IPS DF 19.7 (cell line): Measurements from ENCODE around the gene C2CD3.

Experiments
- DNase-seq: peaks from one replicate; pipeline ENCODE4 v3.0.0-alpha.2; 2013; ENCODE audit warnings: low read depth, low spot score

C2CD3 gene, protein sequence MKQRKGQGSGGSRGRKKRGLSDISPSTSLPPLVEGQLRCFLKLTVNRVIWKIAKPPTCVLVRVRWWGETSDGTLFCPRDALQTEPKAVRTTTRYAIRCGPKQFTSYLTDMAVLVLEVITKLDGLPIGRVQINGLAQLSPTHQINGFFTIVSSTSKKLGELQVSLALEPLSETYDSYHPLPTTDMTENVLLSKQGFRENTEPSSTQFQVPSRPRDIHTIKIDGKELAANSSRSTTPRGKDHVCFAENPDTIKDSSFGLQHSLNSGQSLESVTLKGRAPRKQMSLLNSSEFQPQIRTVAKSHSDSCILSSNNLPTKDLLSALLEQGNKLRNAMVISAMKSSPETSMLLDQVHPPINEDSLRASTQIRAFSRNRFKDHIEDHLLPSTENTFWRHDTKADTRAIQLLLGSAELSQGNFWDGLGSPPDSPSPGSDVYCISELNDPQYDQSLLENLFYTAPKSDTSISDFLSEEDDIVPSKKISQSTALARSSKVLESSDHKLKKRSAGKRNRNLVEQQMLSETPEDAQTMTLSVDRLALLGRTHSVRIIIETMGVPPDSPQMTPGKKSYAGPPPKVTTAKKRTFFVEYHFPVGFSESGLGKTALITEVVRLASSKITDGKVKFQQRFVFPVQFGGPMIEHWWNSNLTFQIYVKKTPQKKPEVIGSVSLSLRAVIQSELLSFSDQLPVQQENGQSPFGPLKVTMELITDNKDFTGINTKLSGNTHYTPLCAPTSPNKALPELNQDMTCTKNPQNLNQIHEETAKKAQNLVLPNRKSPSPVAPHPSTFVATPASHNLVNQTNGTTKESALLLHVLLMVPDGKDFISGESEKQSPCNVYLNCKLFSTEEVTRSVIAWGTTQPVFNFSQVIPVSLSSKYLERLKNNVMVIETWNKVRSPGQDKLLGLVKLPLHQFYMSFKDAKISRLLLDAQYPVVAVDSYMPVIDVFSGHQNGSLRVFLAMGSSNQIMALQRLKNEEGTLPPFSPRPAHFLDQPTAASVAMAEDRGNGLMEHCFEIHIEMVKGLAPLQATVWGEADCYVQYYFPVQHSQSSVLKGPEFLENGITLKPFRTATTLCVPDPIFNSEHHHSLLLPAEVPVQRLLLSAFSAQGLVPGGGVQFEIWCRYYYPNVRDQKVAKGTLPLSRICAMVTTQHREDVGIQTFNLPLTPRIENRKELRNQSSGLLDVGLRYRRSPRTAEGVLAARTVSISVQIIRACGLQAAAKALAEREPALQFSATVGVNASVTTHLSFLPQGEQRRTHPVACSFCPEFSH (N-terminal part only)

DNA sequence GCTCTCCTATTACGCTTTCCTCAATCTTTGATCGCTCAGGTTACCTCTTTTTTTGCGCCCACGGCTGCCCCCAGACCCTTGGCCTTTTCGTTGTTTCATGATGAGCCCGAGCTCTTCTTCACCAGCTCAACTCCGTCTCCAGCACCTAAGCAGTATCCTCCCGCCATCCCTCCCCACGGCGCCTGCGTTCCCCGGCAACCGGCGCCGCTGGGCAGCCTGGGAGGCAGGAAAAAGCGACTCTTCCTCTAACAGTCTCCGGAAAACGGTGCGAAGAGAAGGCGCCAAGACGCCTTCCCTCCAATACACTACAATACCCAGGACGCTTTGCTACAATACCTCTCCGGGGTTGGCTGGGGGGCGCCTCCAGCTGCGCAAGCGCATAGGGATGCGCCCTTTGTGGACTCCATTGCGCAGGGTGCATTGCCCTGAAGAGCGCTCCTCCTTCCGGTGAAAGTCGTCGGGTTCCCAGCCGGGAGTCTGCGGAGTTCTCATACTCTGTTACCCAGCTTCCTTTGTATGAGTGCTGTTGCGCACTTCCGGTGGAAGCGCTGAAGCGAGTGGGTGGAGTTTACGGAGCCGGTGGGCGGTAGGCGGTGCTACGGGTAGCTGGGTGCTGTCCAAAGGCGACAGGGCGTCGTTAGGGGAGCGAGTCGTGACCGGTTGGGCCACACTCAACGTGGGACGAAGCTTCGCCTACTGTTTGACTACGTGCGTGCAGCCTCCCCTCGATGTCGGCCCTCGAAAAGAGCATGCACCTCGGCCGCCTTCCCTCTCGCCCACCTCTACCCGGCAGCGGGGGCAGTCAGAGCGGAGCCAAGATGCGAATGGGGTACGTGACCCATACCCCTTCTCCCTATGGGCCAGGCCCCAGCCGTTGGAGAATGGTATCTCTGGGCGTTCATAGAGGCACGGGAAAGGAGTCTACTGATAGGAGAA is at the start of gene C2CD3, which contains the start of gene PPME1:
Gene C2CD3, minus strand, starts transcription at position 309 of the 936 bp plus-strand sequence. Its CDS starts 210 bp downstream, at position 99.
Gene PPME1, plus strand, starts transcription at position 596 of the 936 bp plus-strand sequence. Its CDS starts 133 bp downstream, at position 729.
- peak; percentile 99 for DNase-seq

- DNase-seq: no peak
These were observed 49.6 kb upstream of the C2CD3 start for GRCh38 chr11:74220376-74220775.

- no peak for DNase-seq
These were observed 41.7 kb upstream of the C2CD3 start for GRCh38 chr11:74212533-74212932.

GRCh38 chr11:74208507-74208906 is 37.7 kb upstream of the C2CD3 start:
- DNase-seq: no peak

GRCh38 chr11:74206746-74207145 is 35.9 kb upstream of the C2CD3 start:
- no peak for DNase-seq

DNA sequence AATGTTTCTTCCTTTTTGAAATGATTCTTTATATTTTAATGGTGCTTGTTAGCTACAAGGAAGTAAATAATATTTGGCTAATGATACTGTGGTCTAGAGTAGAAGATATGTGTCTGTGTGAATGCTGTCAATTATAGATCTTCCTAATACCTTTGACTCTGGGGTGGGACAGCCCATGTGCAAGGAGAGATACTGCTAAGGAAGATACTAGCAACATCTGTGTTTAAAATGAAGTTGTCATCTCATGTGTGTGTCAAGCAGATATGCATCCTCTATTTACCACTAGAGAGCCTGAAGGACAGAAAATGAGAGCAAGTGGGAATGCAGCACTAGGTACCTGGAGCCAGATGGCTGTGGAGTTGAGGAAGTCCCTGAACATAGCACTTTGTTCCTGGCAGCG is 34.4 kb upstream of the C2CD3 start:
- no peak for DNase-seq

DNA sequence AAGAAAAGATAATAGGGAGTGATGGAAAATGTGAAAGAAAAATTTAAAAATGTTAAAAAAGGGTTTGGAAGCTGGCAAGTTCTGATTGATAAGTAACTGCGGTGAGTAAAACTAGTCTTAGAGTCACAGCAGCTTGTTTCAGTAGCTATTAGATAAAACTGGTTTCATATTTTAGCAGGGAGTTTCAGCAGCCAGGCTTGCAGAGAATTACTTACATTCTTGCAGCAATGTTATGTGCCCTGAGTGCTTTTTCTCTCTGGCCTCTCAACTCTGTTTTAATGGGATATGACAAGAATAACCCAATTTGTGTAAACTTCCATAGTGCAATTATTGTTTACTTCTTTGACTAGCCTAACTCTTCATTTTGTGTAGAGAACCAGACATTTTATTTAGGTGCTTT is 33.9 kb upstream of the C2CD3 start:
- DNase-seq: no peak

GRCh38 chr11:74203966-74204365 is 33.2 kb upstream of the C2CD3 start:
- DNase-seq: no peak

GRCh38 chr11:74196781-74197486 is 26.1 kb upstream of the C2CD3 start:
- no peak for DNase-seq

DNA sequence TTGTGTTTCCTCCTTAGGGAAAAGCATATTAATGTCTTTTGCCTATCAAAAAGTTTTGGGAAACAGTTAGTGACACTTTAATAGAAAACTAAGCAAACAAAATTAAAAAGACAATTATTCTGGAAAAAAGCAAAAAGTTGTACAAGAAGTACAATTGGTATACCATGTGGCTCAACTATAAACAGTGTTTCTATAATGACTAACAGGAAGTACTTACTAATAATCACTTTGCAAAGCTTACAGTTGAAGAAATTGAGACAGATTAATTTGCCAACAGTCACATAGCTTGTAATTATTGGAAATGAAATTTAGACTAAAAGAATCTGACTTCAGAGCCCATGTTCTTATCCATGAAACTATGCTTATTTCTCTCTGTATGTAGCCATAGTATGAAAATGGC is 25.0 kb upstream of the C2CD3 start:
- no peak for DNase-seq

- no peak for DNase-seq
These were observed 14.9 kb upstream of the C2CD3 start for GRCh38 chr11:74185695-74186094.

DNA sequence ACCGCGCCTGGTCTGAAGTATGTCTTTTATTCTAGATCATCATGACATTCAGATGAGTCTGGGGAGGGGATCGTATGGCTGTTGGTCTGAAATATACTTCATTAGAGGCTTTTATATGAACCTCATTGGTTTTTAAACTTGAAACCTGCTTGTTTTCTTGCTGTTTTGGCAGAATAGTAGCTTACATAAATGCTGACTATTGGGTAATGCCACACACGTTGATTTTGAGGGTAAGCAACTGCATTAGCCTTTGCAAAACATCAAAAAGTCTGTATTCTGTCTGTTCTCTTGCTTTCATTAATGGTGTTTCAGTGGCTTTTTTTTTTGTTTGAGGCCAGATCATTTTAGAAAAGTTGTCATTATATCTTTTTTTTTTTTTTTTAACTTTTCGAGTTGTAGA is 14.5 kb upstream of the C2CD3 start:
- no peak for DNase-seq

- DNase-seq: no peak
These were observed 11.8 kb upstream of the C2CD3 start for GRCh38 chr11:74182635-74183034.

- DNase-seq: no peak
These were observed 8.6 kb upstream of the C2CD3 start for GRCh38 chr11:74179234-74180052.

GRCh38 chr11:74175920-74176319 is 5.1 kb upstream of the C2CD3 start:
- no peak for DNase-seq

- DNase-seq: no peak
These were observed 1.2 kb upstream of the C2CD3 start for GRCh38 chr11:74171997-74172396.

GRCh38 chr11:74171630-74171968 is 797 bp upstream of the C2CD3 start:
- no peak for DNase-seq

- no peak for DNase-seq
These were observed 904 bp downstream of the C2CD3 start for GRCh38 chr11:74169738-74170458.

- DNase-seq: no peak
These were observed 2.0 kb downstream of the C2CD3 start for GRCh38 chr11:74168838-74169237.
